Loucy (cell line): Measurements from ENCODE around the gene ARSG.
"Not testable (repeated sequence)": the region's sequence is repeated elsewhere in the genome, so short reads cannot be mapped to it uniquely, and the experiment has no call there.

ENCODE experiments used
- H2AFZ ChIP-seq: fragments of 200-600 bp; sonication (generic); 2 replicates; pipeline ENCODE4 v1.6.0; 2016; ENCODE audit warnings: antibody characterized with exemption, mild to moderate bottlenecking, low read length, moderate library complexity
- H3F3A ChIP-seq: fragments of 200-600 bp; 2 replicates; pipeline ENCODE4 v1.6.0; 2016; ENCODE audit warnings: antibody characterized with exemption, low read depth, mild to moderate bottlenecking
- H3K27me3 ChIP-seq: fragments of 200-600 bp; sonication (generic); 2 replicates; pipeline ENCODE4 v1.6.1; 2014; ENCODE audit warnings: low read length, mild to moderate bottlenecking; ENCODE audit not compliant: insufficient read depth, poor library complexity, severe bottlenecking
- H3K36me3 ChIP-seq: fragments of 200-600 bp; sonication (generic); 2 replicates; pipeline ENCODE4 v1.6.1; 2016; ENCODE audit warnings: low read length; ENCODE audit not compliant: insufficient read depth
- H3K4me1 ChIP-seq: fragments of 200-600 bp; sonication (generic); 2 replicates; pipeline ENCODE4 v1.5.1; 2014; ENCODE audit warnings: low read length, mild to moderate bottlenecking; ENCODE audit not compliant: insufficient read depth, poor library complexity, severe bottlenecking
- H3K4me2 ChIP-seq: fragments of 200-600 bp; sonication (generic); 2 replicates; pipeline ENCODE4 v1.6.0; 2014; ENCODE audit warnings: antibody characterized with exemption, low read length, low read depth, mild to moderate bottlenecking; ENCODE audit not compliant: poor library complexity, severe bottlenecking
- H3K4me3 ChIP-seq: fragments of 200-600 bp; sonication (generic); 2 replicates; pipeline ENCODE4 v1.5.1; 2014; ENCODE audit warnings: low read length, mild to moderate bottlenecking, mixed read lengths; ENCODE audit not compliant: poor library complexity, severe bottlenecking
- H3K79me2 ChIP-seq: fragments of 200-600 bp; sonication (generic); 2 replicates; pipeline ENCODE4 v1.6.1; 2014; ENCODE audit warnings: low read length; ENCODE audit not compliant: insufficient read depth
- H3K9ac ChIP-seq: fragments of 200-600 bp; sonication (generic); 2 replicates; pipeline ENCODE4 v1.6.0; 2014; ENCODE audit warnings: mild to moderate bottlenecking, low read depth, low read length, moderate library complexity; ENCODE audit not compliant: poor library complexity, severe bottlenecking
- H3K9me2 ChIP-seq: fragments of 200-600 bp; sonication (generic); replicated peaks from 2 replicates; pipeline ENCODE4 v1.6.1; 2016; ENCODE audit warnings: low read depth, low read length, mixed read lengths
- H3K9me3 ChIP-seq: fragments of 200-600 bp; sonication (generic); 2 replicates; pipeline ENCODE4 v1.6.1; 2014; ENCODE audit warnings: mild to moderate bottlenecking, antibody characterized with exemption, low read length, low read depth; ENCODE audit not compliant: insufficient read depth
- H4K20me1 ChIP-seq: fragments of 200-600 bp; sonication (generic); 2 replicates; pipeline ENCODE4 v1.6.0; 2014; ENCODE audit warnings: antibody characterized with exemption, low read length, mild to moderate bottlenecking; ENCODE audit not compliant: insufficient read depth, poor library complexity, severe bottlenecking
- EZH2phosphoT487 ChIP-seq: fragments of 200-600 bp; IDR thresholded peaks from 2 replicates; pipeline ENCODE4 v1.6.1; 2018; ENCODE audit warnings: antibody characterized with exemption, mild to moderate bottlenecking, moderate library complexity, borderline replicate concordance
- TF ChIP-seq, protein P1 (sequence below): fragments of 200-600 bp; sonication (generic); conservative IDR thresholded peaks from 2 replicates; pipeline ENCODE4 v1.5.1; 2014; ENCODE audit warnings: mild to moderate bottlenecking, antibody characterized with exemption, low read length

The ARSG gene

GRCh38 chr17:68257934-68258333, 33.4 kb upstream of the ARSG start:
- Histone ChIP-seq H3K79me2 (peaks cover 10% of the 10 kb centered on the region; the same call in 1 of the 2 replicates), H2AFZ (no peak overlapping the region), H3K9ac (peak overlapping the region; percentile 77), H4K20me1 (no peaks in the 10 kb centered on the region), H3K9me3 (no peaks in the 10 kb centered on the region), H3K4me1 (peaks cover 72% of the 10 kb centered on the region), H3K9me2 (no peaks in the 10 kb centered on the region), H3K4me3 (peak overlapping the region; percentile 52), H3K27me3 (no peaks in the 10 kb centered on the region), H3F3A (peaks cover 13% of the 10 kb centered on the region; the same call in 1 of the 2 replicates), H3K4me2 (peak overlapping the region; percentile 72), H3K36me3 (no peaks in the 10 kb centered on the region)
- TF ChIP-seq EZH2phosphoT487 = no peak
- TF ChIP-seq, protein P1, sequence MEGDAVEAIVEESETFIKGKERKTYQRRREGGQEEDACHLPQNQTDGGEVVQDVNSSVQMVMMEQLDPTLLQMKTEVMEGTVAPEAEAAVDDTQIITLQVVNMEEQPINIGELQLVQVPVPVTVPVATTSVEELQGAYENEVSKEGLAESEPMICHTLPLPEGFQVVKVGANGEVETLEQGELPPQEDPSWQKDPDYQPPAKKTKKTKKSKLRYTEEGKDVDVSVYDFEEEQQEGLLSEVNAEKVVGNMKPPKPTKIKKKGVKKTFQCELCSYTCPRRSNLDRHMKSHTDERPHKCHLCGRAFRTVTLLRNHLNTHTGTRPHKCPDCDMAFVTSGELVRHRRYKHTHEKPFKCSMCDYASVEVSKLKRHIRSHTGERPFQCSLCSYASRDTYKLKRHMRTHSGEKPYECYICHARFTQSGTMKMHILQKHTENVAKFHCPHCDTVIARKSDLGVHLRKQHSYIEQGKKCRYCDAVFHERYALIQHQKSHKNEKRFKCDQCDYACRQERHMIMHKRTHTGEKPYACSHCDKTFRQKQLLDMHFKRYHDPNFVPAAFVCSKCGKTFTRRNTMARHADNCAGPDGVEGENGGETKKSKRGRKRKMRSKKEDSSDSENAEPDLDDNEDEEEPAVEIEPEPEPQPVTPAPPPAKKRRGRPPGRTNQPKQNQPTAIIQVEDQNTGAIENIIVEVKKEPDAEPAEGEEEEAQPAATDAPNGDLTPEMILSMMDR = no peak

- not testable (repeated sequence) for H4K20me1 ChIP-seq, H3K9me3 ChIP-seq, H3K36me3 ChIP-seq, H3K9me2 ChIP-seq, H2AFZ ChIP-seq, H3K27me3 ChIP-seq, H3K79me2 ChIP-seq
- Histone ChIP-seq H3K4me2 (peak overlapping the region; percentile 72), H3K9ac (peak overlapping the region; percentile 77), H3K4me1 (peaks cover 62% of the 10 kb centered on the region), H3F3A (peaks cover 13% of the 10 kb centered on the region; the same call in 1 of the 2 replicates), H3K4me3 (peak overlapping the region; percentile 52)
These were observed 32.2 kb upstream of the ARSG start for GRCh38 chr17:68258890-68259647.

GRCh38 chr17:68259648-68259951, 31.7 kb upstream of the ARSG start:
- H3K79me2 ChIP-seq, H4K20me1 ChIP-seq, H3K9me2 ChIP-seq, H2AFZ ChIP-seq, H3K9me3 ChIP-seq, H3K36me3 ChIP-seq, H3K27me3 ChIP-seq: not testable (repeated sequence)
- Histone ChIP-seq H3F3A (peaks cover 13% of the 10 kb centered on the region; the same call in 1 of the 2 replicates), H3K4me2 (peak overlapping the region; percentile 43), H3K4me1 (peaks cover 57% of the 10 kb centered on the region), H3K4me3 (peak overlapping the region; percentile 30), H3K9ac (peak overlapping the region; percentile 31)

GRCh38 chr17:68260051-68260762, 31.1 kb upstream of the ARSG start:
- Histone ChIP-seq H3K4me1 (peaks cover 50% of the 10 kb centered on the region), H3K9ac (peak overlapping the region; percentile 31), H3K4me2 (peak overlapping the region; percentile 43), H3F3A (peaks cover 9% of the 10 kb centered on the region; the same call in 1 of the 2 replicates), H3K36me3 (no peaks in the 10 kb centered on the region), H3K4me3 (peak overlapping the region; percentile 30), H4K20me1 (no peaks in the 10 kb centered on the region), H3K27me3 (no peaks in the 10 kb centered on the region), H3K9me2 (no peaks in the 10 kb centered on the region), H2AFZ (no peak overlapping the region), H3K9me3 (no peaks in the 10 kb centered on the region), H3K79me2 (no peaks in the 10 kb centered on the region)
- TF ChIP-seq, protein P1 = no peak
- no peak for TF ChIP-seq EZH2phosphoT487

GRCh38 chr17:68262467-68262866, 28.8 kb upstream of the ARSG start:
- H3K9me2 ChIP-seq, H3K79me2 ChIP-seq, H3K4me2 ChIP-seq, H2AFZ ChIP-seq, H4K20me1 ChIP-seq, H3K4me3 ChIP-seq, H3K9me3 ChIP-seq, H3F3A ChIP-seq, H3K36me3 ChIP-seq, H3K27me3 ChIP-seq, H3K9ac ChIP-seq: not testable (repeated sequence)
- H3K4me1 ChIP-seq = peaks cover 32% of the 10 kb centered on the region
